H1 (cell line): ENCODE data around the gene COA4. TPM values are rescaled to one million over a fixed set of nuclear protein-coding genes. Genes with fewer than 3 reads are reported as not detected.

Source experiments
- CTCF ChIA-PET: fragments of 300-600 bp; sonication (Branson Sonifier 250); formaldehyde crosslinking; loops from one replicate; lab custom pipeline; 2021; ENCODE audit not compliant: partially characterized antibody; lab: Charles Lee
- POLR2A ChIA-PET: fragments of 300-600 bp; sonication (Branson Sonifier 250); formaldehyde crosslinking; loops from one replicate; lab custom pipeline; 2021; ENCODE audit warnings: inconsistent platforms; ENCODE audit not compliant: partially characterized antibody; lab: Charles Lee
- DNase-seq, 2 experiments: peaks; one replicate each; pipeline versions ENCODE4 v3.0.0 to v3.0.0-alpha.2; 2010 to 2022; ENCODE audit warnings: low spot score in 2 of 2, low read depth in 1 of 2, mixed read lengths in 1 of 2
- FAIRE-seq: peaks from 2 replicates; lab custom pipeline; 2011; peaks lifted over from hg19 to GRCh38; lab: Jason Lieb, UNC
- H2AFZ ChIP-seq: 2 replicates; pipeline ENCODE4 v1.8.1; 2012; ENCODE audit warnings: low read length, inconsistent platforms
- H2AK5ac ChIP-seq: 2 replicates; pipeline ENCODE4 v1.6.1; 2013; ENCODE audit warnings: low read depth, low read length
- H2BK120ac ChIP-seq: replicated peaks from 2 replicates; pipeline ENCODE3; 2013; ENCODE audit warnings: low read depth, low read length, inconsistent platforms
- H2BK12ac ChIP-seq: 2 replicates; pipeline ENCODE4 v1.6.1; 2013; ENCODE audit warnings: low read depth, low read length
- H2BK15ac ChIP-seq: 2 replicates; pipeline ENCODE4 v1.6.1; 2013; ENCODE audit warnings: low read length
- H2BK20ac ChIP-seq: 2 replicates; pipeline ENCODE4 v1.6.1; 2013; ENCODE audit warnings: low read length
- H2BK5ac ChIP-seq: 2 replicates; pipeline ENCODE4 v1.6.1; 2013; ENCODE audit warnings: low read depth, low read length
- H3K14ac ChIP-seq: 2 replicates; pipeline ENCODE4 v1.6.1; 2013; ENCODE audit warnings: inconsistent platforms; ENCODE audit not compliant: insufficient read length
- H3K18ac ChIP-seq: 2 replicates; pipeline ENCODE4 v1.6.1; 2013; ENCODE audit warnings: low read length; ENCODE audit errors: extremely low read depth
- H3K23ac ChIP-seq: 2 replicates; pipeline ENCODE4 v1.6.1; 2013; ENCODE audit warnings: inconsistent platforms; ENCODE audit not compliant: insufficient read length
- H3K23me2 ChIP-seq: 2 replicates; pipeline ENCODE4 v1.6.1; 2013; ENCODE audit warnings: low read depth, low read length
- H3K27ac ChIP-seq: 2 replicates; pipeline ENCODE4 v1.6.1; 2011; ENCODE audit warnings: low read depth, low read length, inconsistent platforms
- H3K27me3 ChIP-seq, 4 experiments: replicated peaks in 1 of 4; 1 replicate in 1 of 4; 2 replicates in 3 of 4; pipeline versions ENCODE4 v1.6.1 to v1.8.1; 2011 to 2013; ENCODE audit warnings: low read length in 3 of 4, mild to moderate bottlenecking in 3 of 4, inconsistent platforms in 2 of 4, mixed read lengths in 2 of 4, moderate library complexity in 1 of 4; ENCODE audit not compliant: control insufficient read depth in 3 of 4, insufficient read depth in 3 of 4; ENCODE audit errors: extremely low read depth in 1 of 4
- H3K36me3 ChIP-seq, 4 experiments: 2 replicates each; pipeline versions ENCODE4 v1.6.1 to v1.8.1; 2011 to 2013; ENCODE audit warnings: mild to moderate bottlenecking in 4 of 4, low read length in 3 of 4, moderate library complexity in 2 of 4, control low read depth in 1 of 4, inconsistent platforms in 1 of 4; ENCODE audit not compliant: insufficient read depth in 4 of 4, control insufficient read depth in 2 of 4
- H3K4ac ChIP-seq: replicated peaks from 2 replicates; pipeline ENCODE3; 2013; ENCODE audit warnings: low read length, low read depth, mixed read lengths, inconsistent platforms; ENCODE audit not compliant: insufficient read length
- H3K4me1 ChIP-seq, 4 experiments: replicated peaks in 1 of 4; 1 replicate in 1 of 4; 2 replicates in 3 of 4; pipeline versions ENCODE4 v1.6.1 to v1.8.1; 2011 to 2013; ENCODE audit warnings: low read length in 3 of 4, inconsistent platforms in 2 of 4, mixed read lengths in 1 of 4; ENCODE audit not compliant: insufficient read depth in 4 of 4, control insufficient read depth in 3 of 4
- H3K4me2 ChIP-seq, 2 experiments: 2 replicates each; pipeline versions ENCODE4 v1.6.1 to v1.8.1; 2011 to 2013; ENCODE audit warnings: low read depth in 2 of 2, low read length in 2 of 2, control low read depth in 1 of 2, inconsistent platforms in 1 of 2, mild to moderate bottlenecking in 1 of 2; ENCODE audit not compliant: insufficient read depth in 1 of 2
- H3K4me3 ChIP-seq, 4 experiments: fragments of 200-600, 300-600 bp in 1 of 4; sonication (generic), shearing (Covaris generic), sonication (Bioruptor Twin) in 1 of 4; 2 replicates each; pipeline versions ENCODE4 v1.5.1 to v1.8.1; 2011 to 2016; ENCODE audit warnings: low read length in 4 of 4, low read depth in 3 of 4, control low read depth in 2 of 4, inconsistent platforms in 2 of 4, mild to moderate bottlenecking in 2 of 4, mixed read lengths in 1 of 4, moderate library complexity in 1 of 4; ENCODE audit not compliant: insufficient read depth in 2 of 4; ENCODE audit errors: extremely low read depth in 1 of 4
- H3K56ac ChIP-seq: replicated peaks from 2 replicates; pipeline ENCODE3; 2013; ENCODE audit warnings: low read depth, mild to moderate bottlenecking, mixed read lengths, low read length, inconsistent platforms; ENCODE audit not compliant: insufficient read length
- H3K79me1 ChIP-seq: 2 replicates; pipeline ENCODE4 v1.6.1; 2013; ENCODE audit warnings: low read depth, low read length, control low read depth
- H3K79me2 ChIP-seq, 2 experiments: 2 replicates each; pipeline versions ENCODE4 v1.6.1 to v1.8.1; 2012 to 2013; ENCODE audit warnings: low read length in 2 of 2, mild to moderate bottlenecking in 2 of 2, inconsistent platforms in 1 of 2; ENCODE audit not compliant: insufficient read depth in 2 of 2, control insufficient read depth in 1 of 2
- H3K9ac ChIP-seq, 4 experiments: replicated peaks in 1 of 4; 1 replicate in 1 of 4; 2 replicates in 3 of 4; pipeline versions ENCODE4 v1.6.1 to v1.8.1; 2011 to 2013; ENCODE audit warnings: low read depth in 3 of 4, low read length in 3 of 4, control low read depth in 2 of 4, mild to moderate bottlenecking in 2 of 4, moderate library complexity in 2 of 4, inconsistent platforms in 1 of 4; ENCODE audit errors: extremely low read depth in 1 of 4
- H3K9me3 ChIP-seq, 2 experiments: 2 replicates each; pipeline versions ENCODE4 v1.6.1 to v1.8.1; 2012 to 2013; ENCODE audit warnings: mild to moderate bottlenecking in 2 of 2, moderate library complexity in 2 of 2, control low read depth in 1 of 2, inconsistent platforms in 1 of 2, low read depth in 1 of 2, low read length in 1 of 2, mixed read lengths in 1 of 2; ENCODE audit not compliant: insufficient read depth in 2 of 2
- H4K20me1 ChIP-seq, 2 experiments: replicated peaks in 1 of 2; 2 replicates each; pipeline versions ENCODE3 to v1.8.1; 2011 to 2013; ENCODE audit warnings: inconsistent platforms in 2 of 2, low read length in 2 of 2, mild to moderate bottlenecking in 1 of 2; ENCODE audit not compliant: insufficient read depth in 2 of 2, control insufficient read depth in 1 of 2
- H4K5ac ChIP-seq: 2 replicates; pipeline ENCODE4 v1.6.1; 2013; ENCODE audit warnings: low read length, low read depth, mixed read lengths, inconsistent platforms; ENCODE audit not compliant: insufficient read length
- H4K8ac ChIP-seq: 2 replicates; pipeline ENCODE4 v1.8.0; 2013; ENCODE audit warnings: mild to moderate bottlenecking, moderate library complexity, low read length, inconsistent platforms; ENCODE audit not compliant: insufficient read depth; ENCODE audit errors: extremely low read depth
- H4K91ac ChIP-seq: replicated peaks from 2 replicates; pipeline ENCODE3; 2013; ENCODE audit warnings: low read length, mixed read lengths, inconsistent platforms; ENCODE audit not compliant: insufficient read length
- CBX8 ChIP-seq: fragments of 300-800, 300-1000 bp; sonication (generic); IDR thresholded peaks from 2 replicates; pipeline ENCODE4 v1.7.1; 2016; ENCODE audit warnings: low read depth, low read length, borderline replicate concordance
- CREB1 ChIP-seq: IDR thresholded peaks from 2 replicates; pipeline ENCODE4 v1.6.1; 2012; ENCODE audit warnings: inconsistent platforms
- EP300 ChIP-seq, 2 experiments: IDR thresholded peaks; 1 replicate in 1 of 2; 2 replicates in 1 of 2; pipeline ENCODE4 v1.6.1; 2011 to 2012; ENCODE audit warnings: low read depth in 2 of 2, low read length in 2 of 2, mild to moderate bottlenecking in 2 of 2, borderline replicate concordance in 1 of 2, inconsistent platforms in 1 of 2, moderate library complexity in 1 of 2
- HDAC6 ChIP-seq: IDR thresholded peaks from one replicate; pipeline ENCODE4 v1.7.1; 2012; ENCODE audit warnings: low read depth, mild to moderate bottlenecking, inconsistent platforms, low read length, moderate library complexity
- MAFK ChIP-seq: IDR thresholded peaks from 2 replicates; pipeline ENCODE4 v1.6.1; 2012; ENCODE audit warnings: low read depth, mild to moderate bottlenecking, improper control_type of control experiment, low read length
- POLR2A ChIP-seq, 2 experiments: IDR thresholded peaks; 1 replicate in 1 of 2; 2 replicates in 1 of 2; pipeline ENCODE4 v1.6.1; 2011; ENCODE audit warnings: low read depth in 2 of 2, low read length in 2 of 2, mild to moderate bottlenecking in 2 of 2; ENCODE audit errors: control extremely low read depth in 1 of 2
- RBBP5 ChIP-seq: IDR thresholded peaks from 2 replicates; pipeline ENCODE4 v1.7.1; 2012; ENCODE audit warnings: low read depth, mild to moderate bottlenecking, inconsistent platforms, low read length, moderate library complexity, borderline replicate concordance
- RFX5 ChIP-seq: IDR thresholded peaks from 2 replicates; pipeline ENCODE4 v1.6.1; 2011; ENCODE audit warnings: low read depth, low read length, improper control_type of control experiment, borderline replicate concordance
- USF2 ChIP-seq: IDR thresholded peaks from 2 replicates; pipeline ENCODE4 v1.6.1; 2011; ENCODE audit warnings: low read length, improper control_type of control experiment
- ZNF274 ChIP-seq: IDR thresholded peaks from 2 replicates; pipeline ENCODE4 v1.7.0; 2012; ENCODE audit warnings: low read length, borderline replicate concordance; ENCODE audit errors: extremely low read depth
- whole genome bisulfite sequencing, 2 experiments: shearing (Covaris generic) in 1 of 2; methylation state at CpG; one replicate each; pipeline versions ENCODE4 v1.1.6 to v1.1.7; 2013 to 2015; ENCODE audit warnings: low lambda C conversion rate in 2 of 2, mixed read lengths in 2 of 2, inconsistent platforms in 1 of 2, low coverage in 1 of 2, missing lambda C conversion rate in 1 of 2; ENCODE audit not compliant: insufficient replicate concordance in 2 of 2, insufficient coverage in 1 of 2, insufficient read length in 1 of 2; ENCODE audit errors: extremely low coverage in 1 of 2, missing lambda C conversion rate in 1 of 2; 5-methylcytosine and 5-hydroxymethylcytosine counted together
- polyA plus RNA-seq, 7 experiments: library from polyadenylated mRNA; depleted of rRNA in 3 of 7; stranded (reverse) in 5 of 7; unstranded in 2 of 7; fragments of >200 nt in 5 of 7; fragments of 200-250 nt in 2 of 7; gene quantifications; 1 replicate in 5 of 7; 2 replicates in 1 of 7; 4 replicates in 1 of 7; pipeline versions ENCODE4 v1.2.1 to v1.2.3, GENCODE V29; 2011 to 2013; ENCODE audit warnings: missing spikeins in 2 of 7, mixed read lengths in 2 of 7
- total RNA-seq: library from RNA; stranded (reverse); fragmentation: NEBNext Ultra II Directional; extraction: Animal tissue kit (Norgen Biotek cat#: 25700); gene quantifications from 2 replicates; pipeline ENCODE4 v1.2.1, GENCODE V29; 2021

The COA4 gene
- total and polyA plus RNA-seq, 2 of the 8 experiments (the other 6 are each of a cell fraction or from before 2014, with no cell fraction given), result 177 to 380 TPM

GRCh38 chr11:73854680-73855079 lies 22.0 kb downstream of the COA4 start:
- DNase-seq (no peak), FAIRE-seq (no peak)
- Histone ChIP-seq H3K36me3 (no peaks in the 10 kb centered on the region), H3K4me3 (no peak overlapping the region), H2BK5ac (no peak overlapping the region), H2BK15ac (no peak overlapping the region), H4K91ac (no peak overlapping the region), H4K8ac (no peak overlapping the region), H3K23ac (no peak overlapping the region), H2AK5ac (no peak overlapping the region), H3K9ac (no peak overlapping the region), H2BK20ac (no peak overlapping the region), H3K4me2 (no peak overlapping the region), H3K4ac (no peak overlapping the region), H4K20me1 (no peaks in the 10 kb centered on the region), H2AFZ (no peak overlapping the region), H2BK12ac (no peak overlapping the region), H3K14ac (no peak overlapping the region), H4K5ac (no peak overlapping the region), H3K23me2 (no peaks in the 10 kb centered on the region), H3K56ac (no peak overlapping the region), H3K79me1 (no peaks in the 10 kb centered on the region), H3K79me2 (no peaks in the 10 kb centered on the region), H2BK120ac (no peak overlapping the region), H3K9me3 (no peaks in the 10 kb centered on the region), H3K27ac (no peak overlapping the region), H3K18ac (no peak overlapping the region), H3K27me3 (no peaks in the 10 kb centered on the region), H3K4me1 (peaks cover 0 to 8% (median 6%) of the 10 kb centered on the region in 4 experiments; a peak in 3 of 7 replicates)
- WGBS, 2 experiments, result 94% methylated on average over 1 of the region's 1 CpG; no CpG with 5 or more reads in 1 of the 2 experiments
- TF ChIP-seq USF2 (no peak), HDAC6 (no peak), MAFK (no peak), POLR2A (IDR thresholded peaks at IDR 0.05; ENCODE audit: control extremely low read depth in 1 of 2, low read depth in 2 of 2, low read length in 2 of 2) (no peak), RBBP5 (no peak), EP300 (IDR thresholded peaks at IDR 0.05; ENCODE audit: borderline replicate concordance in 1 of 2, low read depth in 2 of 2, low read length in 2 of 2) (no peak), CREB1 (no peak), RFX5 (no peak), CBX8 (no peak), ZNF274 (no peak)
- ChIA-PET CTCF (interaction anchor here (0.6 to 2.1 kb wide), 9 partner anchors 12 to 483 kb away, joined by 3 to 6 read pairs (median 4); no protein-coding TSS in a partner anchor), POLR2A (interaction anchor here (0.8 to 7.2 kb wide), 6 partner anchors 11 to 75 kb away, joined by 3 to 49 read pairs (median 8); partner anchors contain the start of gene MRPL48)
